ENCODE results near the gene USP16. TPM values are rescaled to one million over a fixed set of nuclear protein-coding genes. Genes with fewer than 3 reads are reported as not detected.
"Not testable (repeated sequence)": the region's sequence is repeated elsewhere in the genome, so short reads cannot be mapped to it uniquely, and the experiment has no call there.

The USP16 gene
- total RNA-seq, 1 donor from 2014 or later: 21.7 TPM

GRCh38 chr21:29033871-29034270 is 9.4 kb downstream of the USP16 start:
- no peak for ATAC-seq

- no peak for ATAC-seq
Measured at GRCh38 chr21:29034678-29035077, 10.2 kb downstream of the USP16 start.

- ATAC-seq: no peak
Measured at GRCh38 chr21:29052224-29052623, 27.8 kb downstream of the USP16 start.

- ATAC-seq: no peak
Measured at GRCh38 chr21:29053011-29053553, 28.6 kb downstream of the USP16 start.

- ATAC-seq: no peak
Measured at GRCh38 chr21:29053656-29054055, 29.2 kb downstream of the USP16 start.

GRCh38 chr21:29055080-29055479 is 30.6 kb downstream of the USP16 start:
- ATAC-seq: no peak

GRCh38 chr21:29056005-29056404 is 31.5 kb downstream of the USP16 start:
- peak; percentile 28 for ATAC-seq

GRCh38 chr21:29056538-29057050 is 32.1 kb downstream of the USP16 start:
- no peak for ATAC-seq

GRCh38 chr21:29064850-29065481 is 40.5 kb downstream of the USP16 start:
- no peak for ATAC-seq

- ATAC-seq: no peak
Measured at GRCh38 chr21:29072873-29073221, 48.4 kb downstream of the USP16 start.

GRCh38 chr21:29073222-29074006 is 48.9 kb downstream of the USP16 start, which contains the start of gene CCT8:
Gene CCT8, minus strand, starts transcription at chr21:29073648. Its CDS starts 58 bp downstream, at chr21:29073590.
- ATAC-seq: peak; percentile 96

- ATAC-seq: peak; percentile 9
Measured at GRCh38 chr21:29074007-29074376, 49.5 kb downstream of the USP16 start.

- ATAC-seq: no peak
Measured at GRCh38 chr21:29074783-29075182, 50.3 kb downstream of the USP16 start.

- peak; percentile 50 for ATAC-seq
Measured at GRCh38 chr21:29075706-29076466, 51.4 kb downstream of the USP16 start.

- not testable (repeated sequence) for ATAC-seq
Measured at GRCh38 chr21:29076731-29077640, 52.5 kb downstream of the USP16 start.

GRCh38 chr21:29077651-29078090 is 53.2 kb downstream of the USP16 start:
- ATAC-seq: no peak

GRCh38 chr21:29078869-29079767 is 54.6 kb downstream of the USP16 start:
- no peak for ATAC-seq

GRCh38 chr21:29080454-29080941 is 56.0 kb downstream of the USP16 start:
- ATAC-seq: no peak

- ATAC-seq: peak; percentile 24
Measured at GRCh38 chr21:29082046-29082815, 57.8 kb downstream of the USP16 start.

- no peak for ATAC-seq
Measured at GRCh38 chr21:29083306-29083705, 58.8 kb downstream of the USP16 start.

Data from esophagus mucosa (tissue), 1 donor.